ENCODE data around the gene NFU1.
"Not testable (repeated sequence)": the region's sequence is repeated elsewhere in the genome, so short reads cannot be mapped to it uniquely, and the experiment has no call there.

Gene NFU1

DNA sequence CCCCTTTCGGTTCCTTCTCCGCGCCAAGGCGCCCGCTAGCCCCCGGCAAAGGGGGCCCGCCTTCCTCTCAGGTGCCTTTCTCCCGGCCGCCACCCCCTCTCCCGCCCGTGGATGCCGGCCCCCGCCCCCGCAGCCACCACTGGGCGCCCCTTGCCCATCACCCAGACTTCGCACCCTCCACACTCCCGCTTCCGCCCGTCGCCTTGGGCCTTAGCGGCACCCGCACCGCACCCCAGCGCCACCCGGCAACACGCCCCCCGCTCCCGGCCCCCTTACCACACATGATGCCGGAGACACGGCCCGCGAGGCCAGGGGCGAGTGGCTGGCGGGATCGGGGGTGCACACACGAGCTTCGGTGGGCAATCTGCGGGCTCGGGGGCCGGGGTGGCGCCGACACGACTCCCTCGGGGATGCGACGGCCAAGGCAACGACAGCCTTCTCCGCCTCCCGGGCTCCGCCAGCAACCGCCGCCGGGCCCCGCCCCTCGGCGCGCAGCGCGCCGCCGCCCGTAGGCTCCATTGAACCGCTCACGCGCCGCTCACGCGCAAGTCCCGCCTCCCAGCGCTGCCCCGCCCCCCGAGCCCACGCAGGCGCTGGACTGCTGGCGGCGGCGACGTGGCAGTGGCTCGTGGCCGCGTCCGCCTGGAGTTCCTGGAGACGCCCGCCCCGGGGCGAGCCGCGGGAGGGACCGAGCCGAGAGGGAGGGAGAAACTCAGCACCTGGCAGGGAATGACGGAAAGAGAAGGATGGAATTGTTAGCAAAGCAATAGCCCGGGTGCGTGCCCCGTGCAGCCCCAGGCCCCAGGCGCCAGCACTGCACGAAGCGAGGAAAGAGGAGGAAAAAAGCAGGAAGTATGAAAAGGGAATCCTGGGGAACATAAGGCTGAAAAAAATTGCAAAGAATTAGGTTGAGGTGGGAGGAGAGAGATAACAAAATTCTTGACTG lies 50.2 kb downstream of the NFU1 start, which contains the start of gene GFPT1:
TSS of gene GFPT1 (minus strand) at position 439 of the 946 bp plus-strand sequence. CDS start at position 283, 156 bp downstream.
- peak; percentile 97 for DNase-seq

DNA sequence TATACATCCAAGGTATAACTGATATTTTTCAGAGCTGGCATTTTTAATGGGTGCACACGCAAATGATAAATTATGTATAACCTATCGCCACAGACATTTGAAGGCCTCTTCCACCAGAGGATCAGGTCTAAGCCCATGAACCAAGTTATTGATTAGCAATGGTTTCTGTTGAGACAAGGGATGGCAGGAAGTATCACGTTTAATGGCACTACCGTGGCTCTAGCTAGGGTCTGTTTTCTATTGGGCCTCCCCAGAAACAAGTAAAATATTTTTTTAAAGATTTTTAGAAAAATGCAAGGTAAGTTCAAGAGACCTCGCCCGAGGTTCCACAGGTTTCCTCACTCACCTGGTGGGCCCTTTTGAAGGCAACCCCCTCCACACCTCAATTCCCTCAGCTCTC lies 50.9 kb downstream of the NFU1 start:
- no peak for DNase-seq

DNA sequence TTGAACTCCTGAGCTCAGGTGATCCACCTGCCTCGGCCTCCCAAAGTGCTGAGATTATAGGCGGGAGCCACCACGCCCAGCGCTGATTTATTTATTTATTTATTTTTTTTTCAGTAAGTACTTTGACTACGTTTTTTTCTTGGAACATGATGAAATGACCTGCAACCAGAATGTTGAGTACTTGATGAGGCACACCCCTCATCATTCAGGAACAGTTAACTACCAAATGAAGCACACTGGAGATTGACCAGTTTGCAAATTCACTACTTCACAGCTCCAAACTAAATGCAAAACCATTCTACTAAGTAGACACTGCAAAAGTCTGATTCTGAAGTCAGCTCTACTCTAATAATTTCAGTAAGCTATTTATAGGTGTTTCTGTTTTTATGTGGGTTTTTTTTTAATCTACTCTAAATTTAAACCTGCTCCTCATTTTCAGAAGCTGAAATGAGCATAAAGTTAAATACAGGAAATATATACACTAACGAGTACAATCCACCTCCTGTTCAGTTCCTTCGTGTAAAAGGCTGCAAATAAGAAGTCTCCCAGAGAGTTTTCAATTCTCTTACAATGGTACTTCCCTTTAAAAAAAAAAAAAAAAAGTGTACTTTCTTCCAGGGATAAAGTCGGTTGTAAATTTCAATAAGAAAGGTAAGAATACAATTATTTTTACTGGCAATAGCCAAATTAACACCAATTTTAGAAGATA lies 51.6 kb downstream of the NFU1 start:
- peak; percentile 11 for DNase-seq

DNA sequence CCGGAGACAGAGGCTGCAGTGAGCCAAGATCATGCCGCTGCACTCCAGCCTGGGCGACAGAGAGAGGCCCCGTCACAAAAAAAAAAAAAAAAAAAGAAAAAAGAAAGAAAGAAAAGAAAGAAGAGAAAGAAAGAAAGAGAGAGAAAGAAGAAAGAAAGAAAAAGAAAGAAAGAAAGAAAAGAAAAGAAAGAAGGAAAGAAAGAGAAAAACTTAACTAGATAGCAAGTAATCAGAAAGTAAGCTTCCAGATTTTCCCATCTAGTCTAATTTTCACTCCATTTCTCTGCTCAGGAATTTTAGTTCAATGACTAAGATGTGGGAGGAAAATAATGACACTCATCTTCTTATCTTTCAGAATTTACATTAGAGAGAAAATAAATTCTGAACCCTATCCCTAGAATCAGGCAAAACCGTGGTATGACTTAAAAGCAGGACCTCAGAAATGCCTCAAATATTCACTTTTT lies 52.6 kb downstream of the NFU1 start:
- DNase-seq: no peak

DNA sequence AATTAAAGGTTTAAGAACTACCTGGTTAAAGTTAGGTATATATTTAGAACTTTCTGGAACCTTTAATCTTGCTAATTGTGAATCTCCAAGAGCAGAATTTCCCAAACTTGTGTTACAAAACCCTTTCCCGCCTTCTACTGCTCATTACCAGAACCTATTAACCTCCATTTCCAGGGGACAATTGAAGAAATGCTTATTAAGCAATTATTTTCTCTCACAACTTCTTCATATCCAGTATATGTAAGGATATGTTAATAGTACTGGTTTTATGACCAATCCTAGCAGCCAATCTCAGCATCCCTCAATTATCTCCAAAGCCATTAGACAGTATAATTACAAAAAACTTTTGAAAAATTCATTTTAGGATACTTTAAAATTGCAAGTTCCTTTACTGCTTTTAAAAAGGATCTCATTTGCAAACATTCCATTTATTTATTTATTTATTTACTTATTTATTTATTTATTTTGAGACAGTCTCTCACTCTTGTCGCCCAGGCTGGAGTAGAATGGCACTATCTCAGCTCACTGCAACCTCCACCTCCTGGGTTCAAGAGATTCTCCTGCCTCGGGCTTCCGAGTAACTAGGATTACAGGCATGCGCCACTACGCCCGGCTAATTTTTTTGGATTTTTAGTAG lies 53.9 kb downstream of the NFU1 start:
- peak; percentile 0 for DNase-seq

DNA sequence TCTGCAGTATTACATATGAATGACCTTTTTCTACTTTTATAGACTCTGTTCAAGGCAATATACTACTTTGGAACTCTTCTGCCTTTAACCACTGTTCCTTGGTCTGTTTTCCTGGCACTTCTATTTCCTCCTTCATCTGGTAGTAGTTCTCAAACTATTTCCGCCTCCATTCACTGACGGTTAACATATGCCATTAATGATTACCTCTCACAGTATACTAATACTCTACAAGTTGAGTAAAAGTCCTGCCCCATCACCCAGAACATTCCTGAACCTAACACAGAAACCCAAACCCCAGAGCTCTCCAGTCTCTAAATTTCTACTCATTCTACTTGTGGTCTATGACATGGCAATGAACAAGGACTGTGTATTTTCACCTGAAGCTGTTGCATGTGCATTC lies 54.7 kb downstream of the NFU1 start:
- DNase-seq: peak; percentile 1

DNA sequence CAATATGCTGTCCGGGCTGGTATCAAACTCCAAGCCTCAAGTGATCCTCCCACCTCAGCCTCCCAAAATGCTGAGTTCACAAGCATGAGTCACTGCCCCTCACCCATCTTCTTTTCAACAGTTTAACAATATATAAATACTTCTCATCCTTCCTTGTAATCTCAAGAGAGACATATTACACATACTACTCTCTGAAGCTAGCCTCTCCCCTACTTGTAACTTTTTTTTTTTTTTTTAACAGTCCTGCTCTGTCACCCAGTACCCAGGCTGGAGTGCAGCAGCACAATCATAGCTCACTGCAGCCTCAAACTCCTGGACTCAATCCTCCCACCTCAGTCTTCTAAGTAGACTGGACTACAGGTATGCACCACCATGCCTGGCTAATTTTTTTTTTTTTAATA lies 55.9 kb downstream of the NFU1 start:
- DNase-seq: peak; percentile 40

DNA sequence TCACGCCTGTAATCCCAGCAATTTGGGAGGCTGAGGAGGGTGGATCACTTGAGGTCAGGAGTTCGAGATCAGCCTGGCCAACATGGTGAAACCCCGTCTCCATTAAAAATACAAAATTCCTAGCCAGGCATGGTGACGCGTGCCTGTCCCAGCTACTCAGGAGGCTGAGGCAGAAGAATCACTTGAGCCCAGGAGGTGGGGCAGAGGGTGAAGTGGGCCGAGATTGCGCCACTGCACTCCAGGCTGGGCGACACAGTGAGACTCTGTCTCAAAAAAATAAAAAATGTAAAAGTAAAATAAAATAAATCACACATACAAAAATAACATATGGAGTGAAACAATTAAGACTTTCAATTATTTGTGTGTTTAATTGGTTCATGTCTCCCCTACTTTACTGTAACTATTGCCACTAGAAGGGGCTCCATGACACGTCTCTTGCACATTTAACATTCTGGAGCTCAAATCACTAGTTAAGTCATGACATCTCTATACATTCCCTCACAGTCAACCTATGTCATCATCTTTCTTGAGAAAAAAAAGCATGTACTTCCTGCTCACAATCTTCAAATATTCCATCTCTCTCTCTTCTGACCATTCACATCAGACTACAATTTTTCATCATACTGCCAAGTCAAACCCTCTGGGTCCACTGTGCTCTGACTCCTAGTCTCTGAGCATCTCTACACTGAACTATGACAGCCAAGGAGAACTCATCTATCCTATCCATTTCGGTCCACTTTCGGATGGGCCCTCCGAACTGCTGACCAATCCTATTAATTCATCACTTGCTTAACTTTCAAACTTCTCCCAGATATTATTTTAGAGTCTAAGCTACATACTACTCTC lies 56.9 kb downstream of the NFU1 start:
- DNase-seq: peak; percentile 7

DNA sequence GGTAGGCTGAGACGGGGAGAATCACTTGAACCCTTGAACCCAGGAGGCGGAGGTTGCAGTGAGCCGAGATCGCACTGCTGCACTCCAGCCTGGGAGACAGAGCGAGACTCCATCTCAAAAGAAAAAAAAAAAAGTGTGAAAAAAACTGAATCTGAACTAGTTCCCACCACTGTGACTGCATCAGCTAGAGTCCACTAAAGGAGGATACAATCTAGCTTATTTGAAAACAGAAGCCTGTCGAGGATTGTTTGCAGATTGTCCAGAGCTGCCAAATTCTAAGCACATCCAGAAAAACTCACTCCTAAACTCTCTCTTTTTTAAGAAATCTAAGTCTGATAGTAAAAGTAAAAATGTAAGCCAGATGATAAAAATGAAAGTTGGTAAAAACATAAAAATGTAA lies 60.8 kb downstream of the NFU1 start:
- DNase-seq: peak; percentile 31

DNA sequence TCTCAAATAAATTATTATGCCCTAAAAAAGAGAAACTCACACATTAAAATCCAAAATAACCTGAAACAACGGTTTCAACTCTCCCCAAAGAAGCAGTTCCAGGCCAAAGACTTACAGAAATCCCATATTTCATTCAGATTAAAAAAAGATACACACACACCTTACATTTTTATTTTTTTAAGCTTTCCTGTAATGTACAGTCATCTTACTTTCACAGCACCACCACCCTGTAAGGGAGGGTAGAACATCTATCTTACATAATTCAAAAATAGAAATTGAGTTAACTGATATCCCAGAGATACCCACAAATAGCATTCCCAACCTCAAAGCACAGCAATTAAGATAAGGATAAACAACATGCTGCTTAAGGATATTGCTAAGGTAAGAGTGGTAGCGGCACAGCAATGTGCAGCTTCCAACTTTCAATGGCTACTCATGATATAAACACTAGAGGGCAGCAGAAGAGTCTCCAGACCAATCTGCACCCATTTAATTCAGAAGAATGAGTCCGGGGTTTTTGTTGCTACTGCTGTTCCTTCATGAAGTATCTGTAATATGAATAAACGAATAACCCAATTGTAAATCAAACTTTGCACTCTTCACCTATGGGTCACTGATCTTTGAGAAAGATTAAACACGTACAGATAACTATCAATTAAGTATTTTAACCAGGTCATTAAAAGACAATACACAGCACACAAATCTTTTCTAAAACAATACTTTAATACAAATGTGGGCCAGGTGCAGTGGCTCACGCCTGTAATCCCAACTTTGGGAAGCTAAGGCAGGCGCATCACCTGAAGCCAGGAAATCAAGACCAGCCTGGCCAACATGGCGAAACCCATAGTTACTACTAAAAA lies 61.5 kb downstream of the NFU1 start:
- peak; percentile 27 for DNase-seq

DNA sequence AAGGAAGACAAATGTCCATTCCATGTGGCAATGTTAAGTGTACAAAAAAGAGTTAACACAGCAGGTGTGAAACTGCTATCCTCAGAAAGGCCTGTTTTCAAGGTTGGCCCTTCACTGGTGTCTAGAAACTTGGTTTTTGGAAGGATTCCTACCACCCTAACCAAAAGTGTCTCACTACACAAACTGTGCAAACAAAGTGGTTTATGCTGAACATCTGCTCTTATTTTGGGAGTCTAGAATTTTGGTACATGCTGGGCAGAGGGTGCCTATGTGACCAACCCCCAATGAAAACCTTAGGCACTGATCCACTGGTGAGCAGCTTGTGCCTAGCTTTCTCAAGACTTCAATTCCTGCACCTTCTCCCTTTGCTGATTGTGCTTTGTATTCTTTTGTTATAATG lies 64.5 kb downstream of the NFU1 start:
- no peak for DNase-seq

DNA sequence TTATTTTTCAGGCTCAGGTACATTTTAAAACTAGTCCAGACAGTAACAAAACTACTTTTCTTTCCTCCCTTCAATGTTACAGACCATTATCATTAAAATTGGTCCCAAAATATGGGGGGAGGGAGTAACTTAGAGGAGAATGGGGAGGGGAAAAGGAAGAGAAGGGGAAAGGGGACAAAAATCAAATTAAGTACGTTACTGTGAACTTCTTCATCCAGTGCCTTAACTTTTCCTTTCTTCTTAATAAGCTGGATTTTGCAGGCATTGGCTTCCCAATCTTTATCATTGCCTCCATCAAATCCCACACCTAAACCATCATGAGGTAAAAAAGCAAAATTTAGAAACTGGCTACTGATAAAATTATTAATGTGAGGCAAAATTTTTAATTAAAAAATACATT lies 67.4 kb downstream of the NFU1 start:
- no peak for DNase-seq

DNA sequence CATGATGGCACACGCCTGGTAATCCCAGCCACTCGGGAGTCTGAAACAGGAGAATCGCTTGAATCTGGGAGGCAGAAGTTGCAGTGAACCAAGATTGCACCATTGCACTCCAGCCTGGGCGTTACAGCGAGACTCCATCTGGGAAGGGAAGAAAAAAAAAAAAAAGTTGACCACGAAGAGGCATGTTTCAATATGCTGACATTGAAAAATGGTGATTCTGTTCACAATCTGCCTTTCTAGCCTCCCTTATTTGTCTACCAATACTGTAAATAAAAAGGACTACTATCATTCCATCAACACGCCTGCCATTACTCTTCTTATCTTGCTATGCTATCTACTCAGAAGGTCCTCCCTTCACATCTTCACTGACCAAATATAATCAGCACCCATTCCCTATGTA lies 68.6 kb downstream of the NFU1 start:
- DNase-seq: no peak

DNA sequence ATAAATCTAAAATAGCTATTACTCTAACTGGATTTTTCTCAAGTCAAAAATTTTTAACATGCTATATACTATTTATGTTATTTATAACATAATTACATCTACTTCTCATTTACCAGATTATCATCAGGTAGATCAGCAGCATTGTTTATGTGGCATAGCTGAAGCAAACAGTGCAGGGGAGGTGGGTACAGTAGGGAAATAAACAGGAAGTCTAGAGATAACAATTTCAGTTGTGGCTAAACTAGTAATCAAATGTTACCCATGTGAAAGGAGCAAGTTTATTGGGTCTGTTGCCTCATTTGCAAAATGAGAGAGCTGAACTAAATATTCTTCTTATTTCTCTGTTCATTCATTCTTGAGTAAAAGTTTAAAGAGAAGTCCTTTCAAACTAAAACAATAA lies 77.9 kb downstream of the NFU1 start:
- no peak for DNase-seq

DNA sequence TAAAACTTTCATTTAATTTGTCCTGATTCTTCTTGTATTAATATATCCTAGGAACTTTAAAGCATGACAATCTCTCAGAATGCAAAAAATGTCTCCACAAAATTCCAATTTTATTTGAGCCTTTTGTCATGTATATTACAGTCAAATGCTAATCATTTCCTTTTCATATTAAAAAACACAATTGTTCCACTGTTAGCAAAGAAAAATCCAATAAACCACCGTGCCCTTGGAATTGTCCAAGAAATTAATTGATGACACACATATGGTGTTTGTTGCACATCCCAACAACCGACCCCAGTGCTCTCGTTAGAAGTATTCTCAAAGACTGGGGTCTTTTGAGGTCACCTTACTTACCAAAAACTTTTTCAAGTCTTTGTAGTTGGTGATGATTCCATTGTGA lies 78.3 kb downstream of the NFU1 start:
- no peak for DNase-seq

DNA sequence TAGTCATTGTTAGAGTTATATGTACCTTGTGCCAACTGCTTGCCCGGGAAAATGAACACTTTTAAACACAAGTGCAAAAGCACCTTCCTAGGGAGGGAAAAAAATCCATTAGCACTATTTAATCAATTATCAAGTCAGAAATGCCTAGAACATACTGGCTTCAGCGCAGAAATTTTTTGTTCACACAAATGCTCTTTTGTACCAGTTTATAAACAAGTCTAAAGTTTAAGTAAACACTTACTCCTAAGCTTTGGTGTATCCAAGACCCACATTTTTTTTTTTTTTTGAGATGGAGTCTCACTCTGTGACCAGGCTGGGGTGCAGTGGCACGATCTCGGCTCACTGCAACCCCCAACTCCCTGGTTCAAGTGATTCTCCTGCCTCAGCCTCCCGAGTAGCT lies 80.8 kb downstream of the NFU1 start:
- DNase-seq: no peak

DNA sequence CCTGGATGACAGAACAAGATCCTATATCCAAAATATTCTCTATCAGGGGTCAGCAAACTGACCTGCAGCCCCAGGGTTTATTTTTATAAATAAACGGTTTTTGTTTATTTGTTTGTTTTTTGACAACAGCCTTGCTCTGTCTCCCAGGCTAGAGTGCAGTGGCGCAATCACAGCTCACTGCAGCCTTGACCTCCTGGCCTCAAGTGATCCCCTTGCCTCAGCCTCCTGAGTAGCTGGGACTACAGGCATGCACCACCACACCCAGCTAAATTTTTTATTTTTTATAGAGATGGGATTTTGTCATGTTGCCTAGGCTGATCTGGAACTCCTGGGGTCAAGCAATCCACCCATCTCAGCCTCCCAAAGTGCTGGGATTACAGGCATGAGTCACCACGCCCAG lies 82.3 kb downstream of the NFU1 start:
- not testable (repeated sequence) for DNase-seq

DNA sequence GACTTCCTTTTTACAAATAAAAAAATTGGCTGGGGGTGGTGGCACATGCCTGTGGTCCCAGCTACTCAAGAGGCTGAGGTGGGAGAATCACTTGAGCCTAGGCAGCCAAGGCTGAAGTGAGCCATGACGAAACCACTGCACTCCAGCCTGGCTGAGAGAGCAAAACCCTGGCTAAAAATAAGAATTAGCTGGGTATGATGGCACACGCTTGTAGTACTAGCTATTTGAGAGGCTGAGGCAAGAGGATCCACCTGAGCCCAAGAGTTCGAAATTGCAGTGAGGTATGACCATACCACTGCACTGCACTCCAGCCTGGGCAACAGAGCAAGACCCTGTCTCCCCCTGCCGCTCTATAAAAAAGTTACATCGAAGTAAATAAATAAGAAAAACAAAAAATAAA lies 83.9 kb downstream of the NFU1 start:
- no peak for DNase-seq

DNA sequence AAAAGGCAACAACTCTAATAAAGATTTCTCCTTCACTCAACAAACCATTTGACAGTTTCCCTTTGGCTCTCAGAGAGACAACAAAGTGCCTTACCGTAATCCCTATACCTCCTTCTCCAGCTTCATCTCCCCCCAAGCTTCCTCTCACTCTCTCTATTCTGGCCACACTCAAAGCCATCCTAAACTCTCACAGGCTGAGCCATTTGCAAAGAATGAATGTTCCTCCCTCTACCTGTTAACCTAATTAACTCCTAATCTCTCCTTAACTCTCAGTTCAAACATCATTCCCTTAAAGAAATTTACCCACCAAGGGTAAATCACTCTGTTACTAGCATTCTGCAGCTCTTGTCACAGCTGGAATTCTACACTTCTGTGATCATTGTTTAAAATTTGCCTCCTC lies 88.5 kb downstream of the NFU1 start:
- no peak for DNase-seq
